Kidney epithelial cell (primary cell): ENCODE data around the gene TOX2. TPM values are rescaled to one million over a fixed set of nuclear protein-coding genes. Genes with fewer than 3 reads are reported as not detected.

Experiments
- DNase-seq: peaks from one replicate; pipeline ENCODE4 v3.0.0-alpha.2; 2010; ENCODE audit warnings: low read depth
- H3K27me3 ChIP-seq: 2 replicates; pipeline ENCODE4 v1.6.0; 2011; ENCODE audit warnings: low read length; ENCODE audit not compliant: control insufficient read depth, insufficient read depth
- H3K36me3 ChIP-seq: 2 replicates; pipeline ENCODE4 v1.5.1; 2011; ENCODE audit warnings: low read length; ENCODE audit not compliant: control insufficient read depth, insufficient read depth
- H3K4me3 ChIP-seq: 2 replicates; pipeline ENCODE4 v1.5.1; 2011; ENCODE audit warnings: low read depth, mild to moderate bottlenecking, control low read depth, low read length
- CTCF ChIP-seq: IDR thresholded peaks from 2 replicates; pipeline ENCODE4 v1.5.1; 2011; ENCODE audit warnings: mild to moderate bottlenecking, moderate library complexity, low read length, control low read depth, inconsistent platforms; ENCODE audit not compliant: insufficient read depth, poor library complexity, severe bottlenecking
- total RNA-seq: library from RNA; depleted of rRNA; stranded (reverse); fragments of >200 nt; gene quantifications from 2 replicates; pipeline ENCODE4 v1.2.3, GENCODE V29; 2015

TOX2 gene
- total RNA-seq, 1 donor from 2014 or later = 7.3 TPM

GRCh38 chr20:43957392-43957791 lies 42.7 kb downstream of the TOX2 start:
- no peak for TF ChIP-seq CTCF
- Histone ChIP-seq H3K36me3 (no peaks in the 10 kb centered on the region), H3K27me3 (peaks cover 2% of the 10 kb centered on the region), H3K4me3 (no peak overlapping the region)
- no peak for DNase-seq

- Histone ChIP-seq H3K36me3 (no peaks in the 10 kb centered on the region), H3K4me3 (no peak overlapping the region), H3K27me3 (peaks cover 2% of the 10 kb centered on the region)
- TF ChIP-seq CTCF = no peak
- no peak for DNase-seq
Measured at GRCh38 chr20:43958626-43959025, 44.0 kb downstream of the TOX2 start.

- Histone ChIP-seq H3K4me3 (no peak overlapping the region), H3K36me3 (no peaks in the 10 kb centered on the region), H3K27me3 (peaks cover 2% of the 10 kb centered on the region)
- no peak for TF ChIP-seq CTCF
- DNase-seq = no peak
Measured at GRCh38 chr20:43959079-43959919, 44.6 kb downstream of the TOX2 start.

GRCh38 chr20:43959920-43960227 lies 45.2 kb downstream of the TOX2 start:
- no peak for DNase-seq
- Histone ChIP-seq H3K4me3 (no peak overlapping the region), H3K36me3 (no peaks in the 10 kb centered on the region), H3K27me3 (peaks cover 2% of the 10 kb centered on the region)
- TF ChIP-seq CTCF = no peak

GRCh38 chr20:43960231-43960630 lies 45.6 kb downstream of the TOX2 start:
- DNase-seq = no peak
- Histone ChIP-seq H3K27me3 (peaks cover 2% of the 10 kb centered on the region), H3K4me3 (no peak overlapping the region), H3K36me3 (no peaks in the 10 kb centered on the region)
- no peak for TF ChIP-seq CTCF

- no peak overlapping the region for H3K4me3 ChIP-seq
- no peak for DNase-seq
- H3K36me3 ChIP-seq = no peaks in the 10 kb centered on the region
- TF ChIP-seq CTCF = no peak
- peaks cover 2% of the 10 kb centered on the region for H3K27me3 ChIP-seq
Measured at GRCh38 chr20:43961116-43961515, 46.5 kb downstream of the TOX2 start.
